Transverse colon (tissue), 3 donors: Measurements from ENCODE around the gene GMIP.

Experiments used
- CTCF ChIP-seq, 5 experiments: fragments of 200-600 bp in 3 of 5; fragments of 450-650 bp in 2 of 5; sonication (generic) in 3 of 5; IDR thresholded peaks; 1 replicate in 2 of 5; 2 replicates in 3 of 5; pipeline ENCODE4 v1.5.1; 2016 to 2017; ENCODE audit warnings: antibody characterized with exemption in 5 of 5, inconsistent platforms in 3 of 5, mild to moderate bottlenecking in 2 of 5, moderate library complexity in 1 of 5
- EP300 ChIP-seq: sonication (generic); formaldehyde crosslinking; IDR thresholded peaks from one replicate; pipeline ENCODE4 v1.6.1; 2017; ENCODE audit warnings: antibody characterized with exemption, low read depth
- POLR2A ChIP-seq: fragments of 450-650 bp; IDR thresholded peaks from one replicate; pipeline ENCODE4 v1.6.1; 2016; ENCODE audit warnings: antibody characterized with exemption, mild to moderate bottlenecking, moderate library complexity

GRCh38 chr19:19633711-19634515 is 9.5 kb downstream of the GMIP start:
- TF ChIP-seq EP300 (no peak), CTCF (IDR thresholded peaks at IDR 0.05) (no peak), POLR2A (no peak)
